ENCODE measurements around the gene FOSL2.

FOSL2 gene

DNA sequence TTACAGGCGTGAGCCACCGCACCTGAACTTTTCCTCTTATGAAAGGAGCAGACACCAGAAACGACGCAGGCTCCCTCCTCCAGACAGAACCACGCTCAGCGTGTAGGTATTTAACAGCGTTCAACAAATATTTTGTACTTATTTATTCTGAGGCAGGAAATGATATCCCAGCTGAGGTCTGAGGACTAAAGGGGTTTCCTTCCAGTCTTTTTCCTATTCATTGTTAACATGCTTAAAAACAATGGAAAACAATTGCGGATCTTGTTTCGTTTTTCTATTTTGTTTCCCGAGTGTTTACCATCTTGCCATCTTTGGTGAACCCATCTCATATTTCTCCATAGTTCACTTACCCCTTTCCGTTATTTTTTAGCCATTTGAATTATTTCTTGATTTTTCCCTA is 43.7 kb upstream of the FOSL2 start:
- Histone ChIP-seq H3K36me3 (replicated peaks; ENCODE audit: insufficient read depth, low read length) (no peaks in the 10 kb centered on the region), H3K9me3 (replicated peaks; ENCODE audit: insufficient read depth, low read length) (no peaks in the 10 kb centered on the region), H3K27ac (ENCODE audit: low read length) (no peak overlapping the region), H3K4me2 (ENCODE audit: low read depth, low read length) (no peak overlapping the region), H3K4me1 (ENCODE audit: low read length) (no peaks in the 10 kb centered on the region), H3F3A (ENCODE audit: insufficient read depth, low read length) (no peaks in the 10 kb centered on the region), H3K9me2 (replicated peaks; ENCODE audit: insufficient read depth, low read length) (no peaks in the 10 kb centered on the region), H2AFZ (ENCODE audit: low read length) (no peak overlapping the region), H4K20me1 (ENCODE audit: insufficient read depth, low read length) (no peaks in the 10 kb centered on the region), H3K9ac (ENCODE audit: low read length) (no peak overlapping the region), H3K27me3 (replicated peaks; ENCODE audit: insufficient read depth, low read length) (no peaks in the 10 kb centered on the region), H3K4me3 (ENCODE audit: low read length) (no peak overlapping the region), H3K79me2 (ENCODE audit: low read length) (no peaks in the 10 kb centered on the region)
- DNase-seq: no peak
- TF ChIP-seq EZH2 (optimal IDR thresholded peaks at IDR 0.05; ENCODE audit: low read depth, low read length) (no peak), CTCF (IDR thresholded peaks at IDR 0.05; ENCODE audit: low read length) (no peak), EZH2phosphoT487 (IDR thresholded peaks at IDR 0.05; ENCODE audit: low read length) (no peak)

DNA sequence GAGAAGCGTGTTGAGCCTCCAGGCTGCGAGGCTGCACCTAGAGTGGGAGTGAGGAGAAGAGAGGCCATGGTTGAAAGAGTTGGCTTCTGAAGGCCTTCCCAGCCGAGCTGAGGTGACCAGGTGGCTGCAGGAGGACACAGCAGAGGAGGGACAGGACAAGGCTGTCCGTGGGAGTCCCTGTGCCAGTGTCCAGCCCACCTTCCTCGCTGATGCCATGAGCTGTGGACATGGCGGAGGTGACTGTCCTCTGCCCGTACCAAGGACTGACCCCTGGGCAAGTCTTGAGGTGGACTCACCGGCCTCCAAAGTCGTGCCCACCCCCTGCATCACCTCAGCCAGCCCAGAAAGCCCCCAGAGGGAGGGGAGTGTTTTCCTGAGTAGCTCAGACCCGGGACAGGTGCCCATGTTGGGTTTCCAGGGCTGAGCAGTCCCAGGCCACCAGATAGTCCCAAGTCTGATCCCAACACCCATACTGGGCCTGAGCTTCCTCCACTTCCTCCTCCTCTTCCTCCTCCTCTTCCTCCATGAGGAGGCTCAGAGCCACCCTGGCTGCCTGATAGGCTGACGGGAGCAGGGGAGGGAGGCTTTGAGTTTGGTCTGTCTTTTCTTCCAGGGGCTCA is 43.0 kb upstream of the FOSL2 start:
- Histone ChIP-seq H4K20me1 (ENCODE audit: insufficient read depth, low read length) (no peaks in the 10 kb centered on the region), H3K9me2 (replicated peaks; ENCODE audit: insufficient read depth, low read length) (no peaks in the 10 kb centered on the region), H3K4me1 (ENCODE audit: low read length) (no peaks in the 10 kb centered on the region), H3K27me3 (replicated peaks; ENCODE audit: insufficient read depth, low read length) (no peaks in the 10 kb centered on the region), H2AFZ (ENCODE audit: low read length) (no peak overlapping the region), H3K27ac (ENCODE audit: low read length) (no peak overlapping the region), H3K9ac (ENCODE audit: low read length) (no peak overlapping the region), H3K4me3 (ENCODE audit: low read length) (no peak overlapping the region), H3K79me2 (ENCODE audit: low read length) (no peaks in the 10 kb centered on the region), H3F3A (ENCODE audit: insufficient read depth, low read length) (no peaks in the 10 kb centered on the region), H3K4me2 (ENCODE audit: low read depth, low read length) (no peak overlapping the region), H3K9me3 (replicated peaks; ENCODE audit: insufficient read depth, low read length) (no peaks in the 10 kb centered on the region), H3K36me3 (replicated peaks; ENCODE audit: insufficient read depth, low read length) (no peaks in the 10 kb centered on the region)
- DNase-seq: no peak
- TF ChIP-seq CTCF (IDR thresholded peaks at IDR 0.05; ENCODE audit: low read length): no peak
- no peak for TF ChIP-seq EZH2phosphoT487 (IDR thresholded peaks at IDR 0.05; ENCODE audit: low read length)
- no peak for TF ChIP-seq EZH2 (optimal IDR thresholded peaks at IDR 0.05; ENCODE audit: low read depth, low read length)

- H3K27ac ChIP-seq (ENCODE audit: low read length): no peak overlapping the region
- H3F3A ChIP-seq (ENCODE audit: insufficient read depth, low read length): no peaks in the 10 kb centered on the region
- H4K20me1 ChIP-seq (ENCODE audit: insufficient read depth, low read length): no peaks in the 10 kb centered on the region
- no peak overlapping the region for H3K4me3 ChIP-seq (ENCODE audit: low read length)
- H3K79me2 ChIP-seq (ENCODE audit: low read length): no peaks in the 10 kb centered on the region
- H3K9me3 ChIP-seq (replicated peaks; ENCODE audit: insufficient read depth, low read length): no peaks in the 10 kb centered on the region
- no peak for DNase-seq
- no peaks in the 10 kb centered on the region for H3K27me3 ChIP-seq (replicated peaks; ENCODE audit: insufficient read depth, low read length)
- no peak overlapping the region for H3K4me2 ChIP-seq (ENCODE audit: low read depth, low read length)
- TF ChIP-seq CTCF (IDR thresholded peaks at IDR 0.05; ENCODE audit: low read length): no peak
- no peak for TF ChIP-seq EZH2 (optimal IDR thresholded peaks at IDR 0.05; ENCODE audit: low read depth, low read length)
- no peak for TF ChIP-seq EZH2phosphoT487 (IDR thresholded peaks at IDR 0.05; ENCODE audit: low read length)
- no peak overlapping the region for H3K9ac ChIP-seq (ENCODE audit: low read length)
- H3K9me2 ChIP-seq (replicated peaks; ENCODE audit: insufficient read depth, low read length): no peaks in the 10 kb centered on the region
- no peaks in the 10 kb centered on the region for H3K4me1 ChIP-seq (ENCODE audit: low read length)
- H2AFZ ChIP-seq (ENCODE audit: low read length): no peak overlapping the region
- H3K36me3 ChIP-seq (replicated peaks; ENCODE audit: insufficient read depth, low read length): no peaks in the 10 kb centered on the region
Observed at GRCh38 chr2:28350196-28350595, 42.5 kb upstream of the FOSL2 start.
